Measurements from ENCODE around the gene LAMP5.
A peak's percentile ranks its signal among the peaks of the same experiment; 100 is the strongest.

LAMP5 gene

GRCh38 chr20:9551808-9552550 lies 37.6 kb downstream of the LAMP5 start:
- no peak for DNase-seq (ENCODE audit: low spot score)
- Histone ChIP-seq H3K4me3 (ENCODE audit: severe bottlenecking) (no peak overlapping the region), H3K36me3 (ENCODE audit: low read depth) (no peaks in the 10 kb centered on the region), H3K27ac (ENCODE audit: poor library complexity, severe bottlenecking) (no peak overlapping the region), H3K9me3 (ENCODE audit: severe bottlenecking) (no peaks in the 10 kb centered on the region), H3K27me3 (ENCODE audit: insufficient read depth, poor library complexity, severe bottlenecking) (no peaks in the 10 kb centered on the region), H3K4me1 (ENCODE audit: insufficient read depth, poor library complexity, severe bottlenecking) (peaks cover 3% of the 10 kb centered on the region)
- no peak for TF ChIP-seq CTCF (IDR thresholded peaks at IDR 0.05; ENCODE audit: poor library complexity, severe bottlenecking)
- ATAC-seq (ENCODE audit: low read depth): 0 out of 3 replicates have a peak, but pooled peaks have one; percentile 30

- peak; percentile 92 for ATAC-seq (ENCODE audit: low read depth)
- TF ChIP-seq CTCF (IDR thresholded peaks at IDR 0.05; ENCODE audit: poor library complexity, severe bottlenecking): no peak
These were observed 41.4 kb downstream of the LAMP5 start for GRCh38 chr20:9555781-9556180.

GRCh38 chr20:9557411-9557810 lies 43.0 kb downstream of the LAMP5 start:
- Histone ChIP-seq H3K27ac (ENCODE audit: poor library complexity, severe bottlenecking) (no peak overlapping the region), H3K4me3 (ENCODE audit: severe bottlenecking) (no peak overlapping the region), H3K27me3 (ENCODE audit: insufficient read depth, poor library complexity, severe bottlenecking) (no peaks in the 10 kb centered on the region), H3K4me1 (ENCODE audit: insufficient read depth, poor library complexity, severe bottlenecking) (peaks cover under 1% of the 10 kb centered on the region), H3K9me3 (ENCODE audit: severe bottlenecking) (no peaks in the 10 kb centered on the region), H3K36me3 (ENCODE audit: low read depth) (no peaks in the 10 kb centered on the region)
- no peak for DNase-seq (ENCODE audit: low spot score)
- no peak for ATAC-seq (ENCODE audit: low read depth)
- no peak for TF ChIP-seq CTCF (IDR thresholded peaks at IDR 0.05; ENCODE audit: poor library complexity, severe bottlenecking)

More at GRCh38 chr20:9555781-9556180, 41.4 kb downstream of the LAMP5 start:
- Histone ChIP-seq H3K27ac (ENCODE audit: poor library complexity, severe bottlenecking) (no peak overlapping the region), H3K9me3 (ENCODE audit: severe bottlenecking) (no peaks in the 10 kb centered on the region), H3K36me3 (ENCODE audit: low read depth) (no peaks in the 10 kb centered on the region), H3K4me3 (ENCODE audit: severe bottlenecking) (no peak overlapping the region), H3K4me1 (ENCODE audit: insufficient read depth, poor library complexity, severe bottlenecking) (peaks cover 3% of the 10 kb centered on the region), H3K27me3 (ENCODE audit: insufficient read depth, poor library complexity, severe bottlenecking) (no peaks in the 10 kb centered on the region)
- no peak for DNase-seq (ENCODE audit: low spot score)

GRCh38 chr20:9565910-9566550 lies 51.6 kb downstream of the LAMP5 start:
- Histone ChIP-seq H3K4me1 (ENCODE audit: insufficient read depth, poor library complexity, severe bottlenecking) (no peaks in the 10 kb centered on the region), H3K27ac (ENCODE audit: poor library complexity, severe bottlenecking) (no peak overlapping the region), H3K4me3 (ENCODE audit: severe bottlenecking) (no peak overlapping the region), H3K9me3 (ENCODE audit: severe bottlenecking) (no peaks in the 10 kb centered on the region), H3K27me3 (ENCODE audit: insufficient read depth, poor library complexity, severe bottlenecking) (no peaks in the 10 kb centered on the region), H3K36me3 (ENCODE audit: low read depth) (no peaks in the 10 kb centered on the region)
- no peak for TF ChIP-seq CTCF (IDR thresholded peaks at IDR 0.05; ENCODE audit: poor library complexity, severe bottlenecking)
- DNase-seq (ENCODE audit: low spot score) (no peak), ATAC-seq (ENCODE audit: low read depth) (no peak)

- ATAC-seq (ENCODE audit: low read depth) (no peak), DNase-seq (ENCODE audit: low spot score) (no peak)
- no peak overlapping the region for H3K4me3 ChIP-seq (ENCODE audit: severe bottlenecking)
- no peak for TF ChIP-seq CTCF (IDR thresholded peaks at IDR 0.05; ENCODE audit: poor library complexity, severe bottlenecking)
- H3K4me1 ChIP-seq (ENCODE audit: insufficient read depth, poor library complexity, severe bottlenecking): no peaks in the 10 kb centered on the region
- H3K27ac ChIP-seq (ENCODE audit: poor library complexity, severe bottlenecking): no peak overlapping the region
- H3K27me3 ChIP-seq (ENCODE audit: insufficient read depth, poor library complexity, severe bottlenecking): no peaks in the 10 kb centered on the region
- no peaks in the 10 kb centered on the region for H3K36me3 ChIP-seq (ENCODE audit: low read depth)
- H3K9me3 ChIP-seq (ENCODE audit: severe bottlenecking): no peaks in the 10 kb centered on the region
These were observed 52.6 kb downstream of the LAMP5 start for GRCh38 chr20:9566977-9567376.

Measured in RWPE2 (cell line).